Erythroblast (primary cell): Measurements from ENCODE around the gene SPATA19.

Experiments used
- GATA1 ChIP-seq: IDR thresholded peaks from 2 replicates; pipeline ENCODE4 v1.6.1; 2011; ENCODE audit warnings: low read depth, mild to moderate bottlenecking, control low read depth, low read length, moderate library complexity
- POLR2A ChIP-seq: IDR thresholded peaks from 2 replicates; pipeline ENCODE4 v1.6.1; 2011; ENCODE audit warnings: mild to moderate bottlenecking, low read length

- TF ChIP-seq POLR2A = no peak
- no peak for TF ChIP-seq GATA1
Observed at GRCh38 chr11:133811850-133812685, 33.2 kb downstream of the SPATA19 start.
